SIG-M5 treated with dmso at 0.1 percent for 504 hours (cell line): ENCODE data around the gene FMO1.
"Not testable (repeated sequence)": the region's sequence is repeated elsewhere in the genome, so short reads cannot be mapped to it uniquely, and the experiment has no call there.

Experiments used
- DNase-seq: peaks from one replicate; lab custom pipeline; 2025; ENCODE audit not compliant: unreplicated experiment; lab: John Stamatoyannopoulos, UW

The FMO1 gene

DNA sequence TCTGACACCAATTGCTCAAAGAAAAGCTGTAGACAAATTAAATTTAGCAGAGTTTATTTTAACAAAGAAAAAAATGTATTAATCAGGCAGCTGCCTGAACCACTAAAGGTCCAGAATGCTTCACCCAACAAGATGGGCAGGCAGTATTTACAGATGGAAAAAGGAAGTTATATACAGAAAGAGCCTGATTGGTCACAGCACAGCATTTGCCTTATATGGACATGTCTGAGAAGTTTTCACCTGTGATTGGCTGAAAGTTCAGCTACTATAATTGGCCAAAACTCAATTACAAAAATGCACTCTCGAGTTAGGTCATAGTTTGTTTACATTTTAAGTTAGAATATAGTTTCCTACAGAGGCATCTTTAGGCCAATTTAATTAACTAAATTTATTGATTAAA lies 15.1 kb upstream of the FMO1 start:
- no peak for DNase-seq

DNA sequence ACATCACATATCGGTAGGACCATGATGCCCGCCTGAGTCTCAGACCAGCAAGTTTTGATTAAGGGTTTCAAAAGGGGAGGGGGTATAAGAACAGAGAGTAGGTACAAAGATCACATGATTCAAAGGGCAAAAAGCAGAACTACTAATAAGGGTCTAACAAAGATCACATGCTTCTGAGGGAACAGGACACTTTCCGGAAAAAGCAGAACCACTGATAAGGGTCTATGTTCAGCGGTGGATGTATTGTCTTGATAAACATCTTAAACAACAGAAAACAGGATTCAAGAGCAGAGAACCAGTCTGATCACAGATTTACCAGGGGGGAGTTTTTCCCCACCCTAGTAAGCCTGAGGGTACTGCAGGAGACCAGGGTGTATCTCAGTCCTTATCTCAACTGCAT lies 12.1 kb upstream of the FMO1 start:
- not testable (repeated sequence) for DNase-seq

DNA sequence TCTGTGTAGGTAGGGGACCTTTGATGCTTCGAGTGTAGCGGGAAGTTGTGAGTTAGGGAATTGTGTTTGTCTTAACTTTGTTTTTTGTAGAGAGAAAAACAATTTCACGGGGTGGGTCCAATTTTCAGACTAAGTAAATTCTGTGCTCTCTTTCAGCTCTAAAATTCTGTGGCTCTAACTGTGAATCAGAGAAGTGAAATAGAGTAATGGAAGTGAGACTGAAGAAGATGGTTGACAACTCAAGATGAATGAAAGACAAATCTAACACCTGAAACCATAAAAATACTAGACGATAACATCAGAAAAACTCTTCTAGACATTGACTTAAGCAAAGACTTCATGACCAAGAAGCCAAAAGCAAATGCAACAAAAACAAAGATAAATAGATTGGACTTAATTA lies 4.4 kb upstream of the FMO1 start:
- no peak for DNase-seq

DNA sequence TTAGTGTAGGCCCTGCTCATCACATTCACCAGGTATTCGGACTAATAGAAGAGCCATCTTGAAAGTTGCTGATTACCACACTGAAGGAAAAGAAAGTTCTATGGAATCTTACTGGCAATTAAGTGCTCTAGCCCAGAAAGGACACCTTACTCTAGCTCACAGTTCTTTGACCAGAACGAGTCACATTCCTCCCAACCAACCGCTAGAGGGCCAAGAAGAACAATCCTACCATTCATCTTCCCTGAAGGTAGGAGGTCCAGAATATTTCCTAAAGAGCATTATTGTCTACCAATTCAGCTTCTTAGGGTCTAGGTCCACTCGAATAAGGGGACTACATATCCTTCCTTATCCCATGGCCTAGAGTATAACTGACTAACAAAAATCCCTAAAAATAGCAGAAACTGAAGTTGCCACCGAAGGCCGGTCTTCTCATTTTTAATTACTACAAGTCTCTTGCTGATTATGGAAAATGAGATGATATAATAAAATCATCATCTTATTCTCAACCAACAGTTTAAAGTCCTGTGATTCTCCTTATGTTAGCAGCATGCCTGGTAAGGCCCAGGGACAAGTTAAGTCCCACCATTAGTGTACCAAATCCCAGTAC lies 2.7 kb upstream of the FMO1 start:
- peak; percentile 77 for DNase-seq

DNA sequence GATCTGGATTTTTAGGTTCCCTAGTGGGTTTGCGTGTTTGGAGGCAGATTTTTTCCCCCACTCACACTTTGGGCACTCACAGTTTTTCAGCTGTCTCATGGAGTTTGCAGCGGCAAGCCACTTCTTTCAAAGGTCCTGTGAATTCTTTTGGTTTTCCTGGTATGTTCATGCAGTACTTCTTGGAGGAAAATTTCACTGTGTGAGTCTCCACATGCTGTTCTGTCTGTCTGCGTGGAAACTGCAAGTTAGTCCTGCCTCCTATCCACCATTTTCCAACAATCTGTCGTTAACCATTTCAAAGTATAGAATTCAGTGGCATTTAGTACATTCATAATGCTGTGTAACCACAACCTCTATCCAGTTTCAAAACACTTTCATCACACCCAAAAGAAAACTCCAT lies 793 bp upstream of the FMO1 start:
- no peak for DNase-seq

DNA sequence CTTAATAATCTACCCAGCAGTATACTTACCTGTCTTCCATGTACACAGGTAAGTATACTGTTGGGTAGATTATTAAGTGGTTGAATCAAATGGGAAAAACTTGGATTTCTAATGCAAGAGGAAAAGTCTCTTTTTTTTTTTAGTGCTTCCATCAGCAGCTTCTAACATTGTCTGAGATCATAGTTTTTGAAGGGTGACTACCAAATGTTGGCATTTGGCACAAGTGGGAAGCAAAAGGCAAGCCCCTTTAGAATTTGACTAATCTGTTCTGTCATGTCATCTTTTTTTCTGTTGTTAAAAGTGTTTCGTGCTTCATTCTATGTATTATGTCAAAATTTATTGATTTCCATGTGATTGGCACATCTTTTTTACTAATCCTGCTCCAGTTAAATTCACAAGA lies 547 bp downstream of the FMO1 start:
- DNase-seq = no peak

DNA sequence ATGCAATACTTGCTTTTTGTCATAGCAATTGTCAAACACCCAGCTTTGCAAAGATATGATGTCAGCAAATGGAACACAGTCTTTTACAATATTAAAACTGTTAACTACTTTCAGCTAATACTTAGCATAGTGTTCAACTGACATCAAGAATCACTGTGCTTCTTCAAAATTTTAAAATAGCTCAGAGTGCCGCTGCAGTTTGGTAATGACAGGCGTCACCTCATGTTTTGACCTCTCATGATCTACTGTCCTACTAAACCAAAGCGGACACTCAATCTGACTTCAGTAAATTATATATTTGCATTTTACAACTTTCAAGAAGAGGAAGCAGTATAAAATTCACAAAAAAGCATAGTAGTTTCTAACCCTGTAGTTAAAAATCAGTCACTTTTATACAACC lies 2.0 kb downstream of the FMO1 start:
- DNase-seq = no peak

DNA sequence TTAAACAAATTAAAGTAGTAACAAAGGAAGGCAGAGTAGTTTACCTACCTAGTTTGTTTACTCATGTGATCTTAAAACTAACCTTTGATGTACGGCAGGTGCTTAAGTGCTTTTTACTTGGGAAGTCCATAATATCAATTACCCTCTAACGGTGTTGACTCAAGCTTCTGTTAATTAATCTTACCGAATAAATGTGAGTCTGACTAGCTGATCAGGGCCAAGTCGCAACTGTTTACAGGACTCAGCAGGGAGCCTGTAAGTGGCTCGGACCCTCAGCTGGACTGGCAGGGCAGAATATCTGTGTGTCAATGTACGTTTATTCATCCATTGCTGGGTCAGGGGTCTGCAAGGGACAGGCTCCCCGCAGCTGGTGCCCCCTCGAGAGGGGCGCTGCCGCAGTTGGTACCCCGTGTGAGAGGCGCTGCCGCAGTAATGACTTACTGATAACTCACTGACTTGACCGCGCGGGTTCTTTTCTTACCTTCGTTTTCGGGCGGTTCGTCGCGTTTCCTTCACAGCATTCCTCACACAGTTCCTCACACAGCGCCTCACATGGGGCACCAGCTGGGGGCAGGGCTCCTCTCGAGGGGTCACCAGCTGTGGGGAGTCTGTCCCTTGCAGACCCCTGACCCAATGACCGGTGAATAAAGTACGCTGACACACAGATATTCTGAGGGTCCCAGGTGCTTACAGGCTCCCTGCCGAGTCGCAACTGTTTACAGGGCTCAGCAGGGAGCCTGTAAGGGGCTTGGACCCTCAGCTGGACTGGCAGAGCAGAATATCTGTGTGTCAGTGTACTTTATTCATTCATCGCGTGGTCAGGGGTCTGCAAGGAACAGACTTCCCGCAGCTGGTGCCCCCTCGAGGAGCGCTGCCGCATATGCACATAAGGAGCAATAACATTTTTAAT lies 3.0 kb downstream of the FMO1 start:
- peak; percentile 21 for DNase-seq

DNA sequence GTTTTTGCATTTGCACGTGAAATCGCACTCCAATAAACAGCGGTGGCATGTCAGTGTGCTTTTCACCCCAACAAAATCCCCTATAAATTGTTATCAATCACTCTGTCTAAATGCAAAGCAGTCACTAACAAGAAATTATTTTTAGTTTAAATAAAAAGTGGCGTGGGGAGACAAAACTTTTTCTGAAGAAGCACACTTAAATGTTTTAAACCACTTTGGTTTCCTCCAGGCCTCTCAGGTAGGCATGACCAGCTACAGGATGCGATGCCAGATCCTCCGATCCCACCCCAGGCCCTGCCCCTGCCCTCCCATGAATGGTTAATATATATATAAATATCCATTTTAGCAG lies 3.6 kb downstream of the FMO1 start:
- DNase-seq = no peak

DNA sequence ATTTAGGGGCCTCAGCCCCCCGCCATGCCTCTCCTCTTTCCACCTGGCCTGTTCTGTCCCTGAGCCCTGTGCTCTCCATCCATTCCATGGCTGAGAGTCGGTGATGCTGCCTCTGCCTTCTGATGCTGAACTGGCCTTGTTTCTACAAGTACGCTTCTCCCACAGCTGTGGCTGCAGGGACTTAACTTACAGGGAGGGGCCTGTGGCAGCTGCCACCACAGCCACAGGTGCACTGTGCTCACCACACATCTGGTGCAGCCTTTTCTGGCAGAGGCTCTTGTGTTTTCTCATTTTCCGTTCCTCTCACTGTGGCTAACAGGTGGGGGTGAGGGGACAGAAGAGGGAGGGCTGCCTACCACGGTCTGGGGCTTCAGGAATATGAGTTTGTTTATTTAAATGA lies 4.2 kb downstream of the FMO1 start:
- DNase-seq = no peak

DNA sequence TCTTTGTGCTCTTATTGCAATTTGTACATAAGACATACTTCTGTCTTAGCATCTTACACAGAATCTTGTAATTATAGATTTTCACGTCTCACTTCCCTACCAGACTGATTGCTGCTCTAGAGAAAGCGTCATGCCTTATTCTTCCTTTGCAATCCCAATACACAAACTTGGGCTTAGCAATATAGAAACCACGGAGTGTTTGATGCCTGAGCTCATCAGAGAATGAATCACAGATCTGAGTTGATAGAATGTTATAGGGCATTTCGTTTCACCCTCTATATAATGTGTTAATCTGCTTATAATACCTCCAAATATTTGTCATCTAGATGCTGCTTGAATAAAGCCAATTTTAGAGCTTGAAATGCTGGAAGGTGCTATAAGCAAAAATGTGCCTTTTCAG lies 6.6 kb downstream of the FMO1 start:
- DNase-seq = no peak

DNA sequence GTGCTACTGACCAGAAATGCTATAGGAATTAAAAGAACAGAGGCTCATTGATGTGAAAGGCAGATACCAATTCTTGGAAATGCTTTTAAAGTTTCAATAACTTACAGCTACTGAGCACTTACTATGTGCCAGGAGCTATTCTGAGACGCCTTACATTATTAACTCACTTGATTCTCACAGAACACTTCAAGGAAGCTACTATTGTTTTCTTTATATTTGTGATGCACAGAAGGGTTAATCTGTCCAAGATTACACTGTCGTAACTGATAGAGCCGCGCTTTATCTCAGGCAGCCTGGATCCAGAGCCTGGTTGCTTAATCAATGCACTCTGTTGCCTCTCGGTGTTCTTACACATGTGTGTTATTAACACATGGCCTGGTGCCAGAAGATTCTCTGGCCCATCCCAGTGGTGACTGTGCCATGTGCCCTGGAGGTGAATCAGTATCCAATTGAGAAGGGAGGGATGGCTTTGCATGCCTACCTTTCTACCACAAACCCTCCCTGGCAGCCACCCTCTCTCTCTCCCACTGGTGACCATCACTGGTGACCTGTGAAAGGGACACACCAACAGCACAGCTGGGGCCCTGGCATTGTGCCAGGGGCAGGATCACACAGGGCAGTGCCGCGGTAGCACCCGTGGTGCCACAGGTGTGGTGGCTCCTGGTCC lies 8.8 kb downstream of the FMO1 start:
- no peak for DNase-seq

DNA sequence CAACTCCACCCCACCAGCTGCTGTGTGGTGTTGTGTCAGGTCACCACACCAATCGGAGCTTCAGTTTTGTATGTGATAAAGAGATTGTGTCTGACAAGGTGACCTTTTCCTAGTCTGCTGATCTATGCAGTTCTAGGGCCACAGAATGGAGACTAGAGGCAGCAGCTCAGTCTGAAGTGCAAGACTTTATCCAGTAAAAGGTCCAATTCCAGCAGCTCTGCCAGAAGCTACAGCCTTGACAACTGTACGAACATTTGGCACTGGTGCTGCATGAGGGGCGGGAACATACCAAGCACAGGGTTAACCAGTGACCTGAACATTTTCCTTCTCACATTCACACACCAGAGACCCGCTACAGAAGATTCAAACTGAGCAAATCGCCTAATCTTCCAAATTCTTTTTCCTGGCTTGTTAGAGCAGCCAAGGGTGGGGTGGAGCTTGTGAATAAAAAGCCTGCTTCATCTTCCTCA lies 9.3 kb downstream of the FMO1 start:
- no peak for DNase-seq

DNA sequence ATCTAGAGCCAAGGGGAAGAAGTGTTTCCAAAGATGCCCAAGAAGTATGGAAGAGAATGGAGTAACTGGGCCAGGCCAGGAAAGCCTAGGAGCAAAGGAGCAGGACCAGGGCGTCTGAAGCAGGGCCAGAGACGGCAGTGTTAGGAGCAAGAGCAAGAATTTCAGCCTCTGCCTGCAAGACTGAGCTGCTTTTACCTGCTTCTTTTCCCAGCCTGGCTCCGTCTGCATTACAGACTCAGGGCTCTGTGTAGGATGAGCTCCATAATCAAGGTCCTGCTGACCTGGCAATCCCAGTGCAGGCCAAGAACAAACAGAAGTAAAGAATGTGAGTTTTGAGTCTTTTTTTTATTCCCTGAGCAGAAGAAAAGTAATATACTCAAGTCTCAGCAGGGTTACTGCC lies 10.1 kb downstream of the FMO1 start:
- DNase-seq = no peak

DNA sequence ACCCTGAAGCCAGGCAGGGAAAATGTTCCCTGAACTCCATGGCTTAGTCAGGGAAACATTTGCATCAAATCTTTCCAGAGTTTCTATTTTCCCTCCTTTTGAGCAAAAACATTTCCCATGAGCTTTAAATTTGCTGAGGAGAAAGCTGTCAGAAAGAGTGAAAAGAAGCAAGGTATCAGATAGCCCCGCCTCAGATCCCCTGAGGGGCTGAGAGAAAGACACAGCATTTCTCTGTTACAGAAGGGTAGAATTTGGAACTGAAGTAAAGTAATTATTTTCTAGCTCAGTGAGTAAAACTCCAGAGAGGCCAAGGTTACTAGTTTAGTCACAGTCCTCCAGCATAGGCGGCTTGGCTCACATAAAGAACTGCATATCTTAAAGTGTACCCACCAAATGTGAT lies 10.6 kb downstream of the FMO1 start:
- no peak for DNase-seq

DNA sequence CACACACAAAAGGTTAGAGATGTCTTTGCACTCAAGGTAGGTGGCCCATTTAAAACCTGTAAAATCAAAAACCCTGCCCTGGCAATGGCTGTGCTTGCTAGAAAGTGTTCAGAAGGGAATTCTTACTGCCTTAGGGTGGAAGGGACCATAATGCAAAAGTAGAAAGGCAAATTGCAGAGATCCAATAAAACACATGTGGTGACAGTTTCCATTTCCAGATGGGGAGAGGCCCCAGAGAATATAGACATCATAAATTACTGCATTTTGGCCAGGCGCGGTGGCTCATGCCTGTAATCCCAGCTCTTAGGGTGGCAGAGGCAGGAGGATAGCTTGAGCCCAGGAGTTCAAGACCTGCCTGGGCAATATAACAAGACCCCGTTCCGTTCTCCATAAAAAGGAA lies 13.0 kb downstream of the FMO1 start:
- no peak for DNase-seq

DNA sequence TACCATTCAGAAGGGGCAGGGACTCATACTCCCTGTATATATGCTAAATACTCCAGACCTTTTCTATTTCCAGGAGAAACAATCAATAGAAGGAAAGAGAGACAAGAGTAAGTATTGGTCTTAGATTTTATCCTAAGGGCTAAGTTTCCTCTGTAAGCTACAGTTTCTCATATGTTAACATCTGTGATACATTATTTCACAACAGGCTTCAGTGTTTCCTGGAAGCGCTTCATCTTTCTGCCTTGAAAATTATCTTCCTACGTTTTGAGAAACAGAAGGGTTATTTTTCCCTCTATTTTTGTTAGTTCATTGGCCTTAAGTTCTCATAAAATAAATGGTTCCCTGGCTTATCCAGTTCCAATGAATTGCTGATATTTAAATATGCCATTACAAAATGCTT lies 15.6 kb downstream of the FMO1 start:
- DNase-seq = no peak

DNA sequence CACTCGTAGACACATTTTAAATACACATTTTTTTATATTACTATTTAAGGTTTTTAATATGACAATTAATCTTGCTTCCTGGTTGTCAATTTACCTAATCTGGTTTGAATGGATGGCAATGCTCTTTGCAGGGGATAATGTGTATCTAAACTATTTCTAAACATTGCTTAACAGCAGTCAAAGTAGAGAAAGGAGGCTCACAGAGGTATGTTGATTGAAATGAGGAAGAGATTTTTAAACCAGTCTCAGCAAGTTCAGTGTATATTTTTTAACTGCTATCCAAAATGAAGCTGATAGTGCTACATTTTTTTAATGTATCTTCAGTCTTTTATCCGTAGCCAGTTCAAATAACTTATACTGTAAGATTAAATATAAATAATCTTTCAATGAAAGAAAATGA lies 17.4 kb downstream of the FMO1 start:
- DNase-seq = no peak

DNA sequence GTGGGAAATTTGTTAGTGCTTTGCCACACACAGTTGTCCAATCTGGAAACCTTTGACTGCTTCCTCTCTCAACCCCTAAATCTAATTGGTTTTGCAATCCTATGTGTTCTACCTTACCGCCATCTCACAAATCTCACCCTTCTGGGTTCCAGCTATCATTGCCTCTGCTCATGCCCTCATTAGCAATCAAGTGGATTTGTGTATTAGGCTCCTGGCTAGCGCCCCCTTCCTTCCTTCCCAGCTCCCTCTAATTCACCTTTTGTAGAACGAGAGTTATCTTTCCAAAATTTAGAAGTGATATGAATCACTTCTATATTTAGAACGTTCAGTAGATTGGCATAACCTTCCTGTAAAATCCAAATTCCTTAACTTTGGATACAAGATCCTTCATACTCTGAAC lies 18.6 kb downstream of the FMO1 start:
- DNase-seq = no peak

DNA sequence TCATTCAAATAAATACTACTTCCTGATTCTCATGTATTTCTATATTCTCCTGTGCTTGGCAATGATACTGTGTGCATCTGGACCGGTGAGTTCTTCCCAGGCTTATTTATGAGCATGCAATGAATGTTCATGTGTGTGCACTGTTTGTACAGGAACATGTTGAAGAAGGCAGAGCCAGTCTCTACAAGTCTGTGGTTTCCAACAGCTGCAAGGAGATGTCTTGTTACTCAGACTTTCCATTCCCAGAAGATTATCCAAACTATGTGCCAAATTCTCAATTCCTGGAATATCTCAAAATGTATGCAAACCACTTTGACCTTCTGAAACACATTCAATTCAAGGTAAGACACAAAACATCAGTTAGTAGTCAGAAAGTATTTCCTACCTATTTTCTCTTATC lies 19.1 kb downstream of the FMO1 start:
- DNase-seq = no peak

DNA sequence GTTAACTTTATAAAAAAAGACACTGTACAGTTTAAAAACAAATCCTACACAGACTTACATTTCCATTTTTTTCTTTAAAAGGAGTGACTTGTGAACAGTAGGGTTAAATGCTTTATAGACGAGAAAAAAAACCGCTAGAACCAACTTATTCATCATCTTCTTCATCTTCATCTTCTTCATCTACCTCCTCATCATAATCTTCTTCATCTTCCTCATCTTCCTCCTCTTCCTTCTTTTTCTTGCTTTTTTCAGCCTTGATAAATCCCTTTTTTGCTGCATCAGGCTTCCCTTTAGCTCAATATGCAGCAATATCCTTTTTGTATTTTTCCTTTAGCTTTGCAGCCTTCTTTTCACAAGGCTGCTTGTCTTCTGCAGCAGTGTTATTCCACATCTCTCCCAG lies 22.5 kb downstream of the FMO1 start:
- DNase-seq = no peak

DNA sequence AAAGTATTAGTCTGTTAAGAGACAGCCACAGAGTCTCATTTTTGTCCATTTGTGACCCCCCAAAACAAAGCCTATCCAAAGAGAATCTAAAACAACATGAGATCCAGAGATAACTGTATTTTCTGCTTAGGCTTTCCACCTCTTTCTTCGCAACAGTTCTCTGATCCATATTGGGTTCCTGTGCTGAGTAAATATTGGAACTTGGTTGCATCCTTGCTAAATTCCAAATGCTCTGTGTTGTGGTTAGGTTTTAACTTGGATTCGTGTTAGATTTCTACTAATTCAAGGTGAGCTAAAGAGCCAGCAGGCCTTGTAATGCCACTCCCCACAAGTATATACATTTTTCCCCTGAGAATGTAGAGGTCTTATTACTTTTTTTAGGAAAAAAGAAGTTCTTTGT lies 29.2 kb downstream of the FMO1 start:
- DNase-seq = no peak
